Measurements from ENCODE around the gene C1QTNF5. TPM values are rescaled to one million over a fixed set of nuclear protein-coding genes. Genes with fewer than 3 reads are reported as not detected.

C1QTNF5 gene
- total RNA-seq, 1 experiment from 2014 or later = 0.33 TPM

- Histone ChIP-seq H3K14ac (ENCODE audit: insufficient read depth, low read length) (no peak overlapping the region), H3K23ac (ENCODE audit: insufficient read length, low read depth, low read length) (no peak overlapping the region), H3K4me1 (ENCODE audit: insufficient read depth, low read length) (no peaks in the 10 kb centered on the region), H3K23me2 (ENCODE audit: insufficient read length, low read depth, low read length, poor library complexity, severe bottlenecking) (no peaks in the 10 kb centered on the region), H4K20me1 (ENCODE audit: control insufficient read depth, insufficient read depth, insufficient read length) (no peaks in the 10 kb centered on the region), H4K8ac (replicated peaks; ENCODE audit: insufficient read length, low read depth, low read length) (no peak overlapping the region), H3K79me2 (ENCODE audit: insufficient read depth, low read length) (no peaks in the 10 kb centered on the region), H2AFZ (ENCODE audit: low read length) (no peak overlapping the region), H2BK12ac (ENCODE audit: insufficient read length, low read depth, low read length) (no peak overlapping the region), H2BK20ac (ENCODE audit: low read depth, low read length, poor library complexity, severe bottlenecking) (no peak overlapping the region), H3K27ac (ENCODE audit: insufficient read length, low read depth, low read length) (no peak overlapping the region), H3K4me2 (ENCODE audit: insufficient read depth, insufficient read length, low read length) (no peak overlapping the region), H4K5ac (ENCODE audit: insufficient read length, low read depth, low read length) (no peak overlapping the region), H3K79me1 (ENCODE audit: insufficient read depth, low read depth, low read length, poor library complexity, severe bottlenecking) (no peaks in the 10 kb centered on the region), H2AK5ac (ENCODE audit: insufficient read length, low read length) (no peak overlapping the region), H3T11ph (ENCODE audit: low read length) (no peak overlapping the region), H2BK15ac (ENCODE audit: low read depth, low read length) (no peak overlapping the region), H3K56ac (ENCODE audit: insufficient read length, low read depth, low read length) (no peak overlapping the region), H3K27me3 (ENCODE audit: insufficient read depth, low read length) (no peaks in the 10 kb centered on the region), H4K91ac (ENCODE audit: insufficient read length, low read depth, low read length) (no peak overlapping the region), H2BK5ac (ENCODE audit: insufficient read length, low read length) (no peak overlapping the region), H3K4ac (ENCODE audit: low read depth, low read length) (no peak overlapping the region), H2BK120ac (ENCODE audit: low read depth, low read length, poor library complexity, severe bottlenecking) (no peak overlapping the region), H3K9ac (ENCODE audit: extremely low read depth, insufficient read length, low read length) (no peak overlapping the region), H3K9me3 (ENCODE audit: control insufficient read depth, low read depth, low read length) (no peaks in the 10 kb centered on the region), H3K18ac (ENCODE audit: insufficient read length, low read depth, low read length) (no peak overlapping the region)
- TF ChIP-seq, protein P1, sequence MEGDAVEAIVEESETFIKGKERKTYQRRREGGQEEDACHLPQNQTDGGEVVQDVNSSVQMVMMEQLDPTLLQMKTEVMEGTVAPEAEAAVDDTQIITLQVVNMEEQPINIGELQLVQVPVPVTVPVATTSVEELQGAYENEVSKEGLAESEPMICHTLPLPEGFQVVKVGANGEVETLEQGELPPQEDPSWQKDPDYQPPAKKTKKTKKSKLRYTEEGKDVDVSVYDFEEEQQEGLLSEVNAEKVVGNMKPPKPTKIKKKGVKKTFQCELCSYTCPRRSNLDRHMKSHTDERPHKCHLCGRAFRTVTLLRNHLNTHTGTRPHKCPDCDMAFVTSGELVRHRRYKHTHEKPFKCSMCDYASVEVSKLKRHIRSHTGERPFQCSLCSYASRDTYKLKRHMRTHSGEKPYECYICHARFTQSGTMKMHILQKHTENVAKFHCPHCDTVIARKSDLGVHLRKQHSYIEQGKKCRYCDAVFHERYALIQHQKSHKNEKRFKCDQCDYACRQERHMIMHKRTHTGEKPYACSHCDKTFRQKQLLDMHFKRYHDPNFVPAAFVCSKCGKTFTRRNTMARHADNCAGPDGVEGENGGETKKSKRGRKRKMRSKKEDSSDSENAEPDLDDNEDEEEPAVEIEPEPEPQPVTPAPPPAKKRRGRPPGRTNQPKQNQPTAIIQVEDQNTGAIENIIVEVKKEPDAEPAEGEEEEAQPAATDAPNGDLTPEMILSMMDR (conservative IDR thresholded peaks at IDR 0.05) = no peak
- no peak overlapping the region for H3K4me3 Mint-ChIP-seq
- WGBS (ENCODE audit: extremely low coverage, insufficient read length, low lambda C conversion rate) = no CpG with 5 or more reads among the region's 5 CpGs
- peaks cover 10 to 18% of the 10 kb centered on the region in 2 experiments; a peak in 3 of 4 replicates for H3K4me1 Mint-ChIP-seq
- peaks cover 7 to 67% (median 50%) of the 10 kb centered on the region in 3 experiments; a peak in 6 of 7 replicates for H3K36me3 Mint-ChIP-seq (ENCODE audit: insufficient read depth in 1 of 3, low read depth in 3 of 3)
- no peaks in the 10 kb centered on the region for H3K9me3 Mint-ChIP-seq
- H3K27me3 Mint-ChIP-seq (ENCODE audit: low read depth) = no peaks in the 10 kb centered on the region
- peak overlapping the region; percentile 47 to 91 (median 79); a peak in 4 of 7 replicates for H3K27ac Mint-ChIP-seq
- no peak for DNase-seq
Observed at GRCh38 chr11:119306373-119306890, 34.3 kb downstream of the C1QTNF5 start.

Measured in H9 (cell line).